ENCODE measurements around the gene WNK3.

DNA sequence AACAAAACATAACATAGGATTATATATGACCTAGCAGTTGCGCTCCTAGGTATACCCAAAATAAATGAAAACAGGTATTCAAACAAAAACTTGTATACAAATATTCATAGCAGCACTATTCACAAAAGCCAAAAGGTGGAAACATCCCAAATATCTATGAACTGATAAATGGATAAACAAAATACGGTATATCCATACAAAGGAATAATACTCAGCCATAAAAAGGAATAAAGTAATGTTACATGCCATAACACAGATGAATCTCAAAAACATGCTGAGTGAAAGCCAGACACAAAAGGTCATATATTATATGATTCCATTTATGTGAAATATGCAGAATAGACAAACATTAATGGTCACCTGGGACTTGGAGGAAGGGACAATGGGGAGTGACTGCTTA lies 5.2 kb downstream of the WNK3 start:
- TF ChIP-seq EZH2 (IDR thresholded peaks at IDR 0.05; ENCODE audit: low read length, unreplicated experiment) (no peak), EZH2phosphoT487 (IDR thresholded peaks at IDR 0.05; ENCODE audit: borderline replicate concordance, low read length) (no peak)
- TF ChIP-seq, protein P1, sequence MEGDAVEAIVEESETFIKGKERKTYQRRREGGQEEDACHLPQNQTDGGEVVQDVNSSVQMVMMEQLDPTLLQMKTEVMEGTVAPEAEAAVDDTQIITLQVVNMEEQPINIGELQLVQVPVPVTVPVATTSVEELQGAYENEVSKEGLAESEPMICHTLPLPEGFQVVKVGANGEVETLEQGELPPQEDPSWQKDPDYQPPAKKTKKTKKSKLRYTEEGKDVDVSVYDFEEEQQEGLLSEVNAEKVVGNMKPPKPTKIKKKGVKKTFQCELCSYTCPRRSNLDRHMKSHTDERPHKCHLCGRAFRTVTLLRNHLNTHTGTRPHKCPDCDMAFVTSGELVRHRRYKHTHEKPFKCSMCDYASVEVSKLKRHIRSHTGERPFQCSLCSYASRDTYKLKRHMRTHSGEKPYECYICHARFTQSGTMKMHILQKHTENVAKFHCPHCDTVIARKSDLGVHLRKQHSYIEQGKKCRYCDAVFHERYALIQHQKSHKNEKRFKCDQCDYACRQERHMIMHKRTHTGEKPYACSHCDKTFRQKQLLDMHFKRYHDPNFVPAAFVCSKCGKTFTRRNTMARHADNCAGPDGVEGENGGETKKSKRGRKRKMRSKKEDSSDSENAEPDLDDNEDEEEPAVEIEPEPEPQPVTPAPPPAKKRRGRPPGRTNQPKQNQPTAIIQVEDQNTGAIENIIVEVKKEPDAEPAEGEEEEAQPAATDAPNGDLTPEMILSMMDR (conservative IDR thresholded peaks at IDR 0.05; ENCODE audit: low read depth, low read length) = no peak

Measured in PC-3 (cell line).